ENCODE data around the gene CYP27B1. TPM values are rescaled to one million over a fixed set of nuclear protein-coding genes. Genes with fewer than 3 reads are reported as not detected.

The CYP27B1 gene
- total RNA-seq, 1 donor from 2014 or later, result 3.6 TPM

GRCh38 chr12:57744194-57744776 lies 22.6 kb downstream of the CYP27B1 start:
- H3K4me3 ChIP-seq (ENCODE audit: low read depth, low read length), result peak overlapping the region; percentile 79
- DNase-seq (ENCODE audit: low read depth), result no peak
- TF ChIP-seq, protein P1, sequence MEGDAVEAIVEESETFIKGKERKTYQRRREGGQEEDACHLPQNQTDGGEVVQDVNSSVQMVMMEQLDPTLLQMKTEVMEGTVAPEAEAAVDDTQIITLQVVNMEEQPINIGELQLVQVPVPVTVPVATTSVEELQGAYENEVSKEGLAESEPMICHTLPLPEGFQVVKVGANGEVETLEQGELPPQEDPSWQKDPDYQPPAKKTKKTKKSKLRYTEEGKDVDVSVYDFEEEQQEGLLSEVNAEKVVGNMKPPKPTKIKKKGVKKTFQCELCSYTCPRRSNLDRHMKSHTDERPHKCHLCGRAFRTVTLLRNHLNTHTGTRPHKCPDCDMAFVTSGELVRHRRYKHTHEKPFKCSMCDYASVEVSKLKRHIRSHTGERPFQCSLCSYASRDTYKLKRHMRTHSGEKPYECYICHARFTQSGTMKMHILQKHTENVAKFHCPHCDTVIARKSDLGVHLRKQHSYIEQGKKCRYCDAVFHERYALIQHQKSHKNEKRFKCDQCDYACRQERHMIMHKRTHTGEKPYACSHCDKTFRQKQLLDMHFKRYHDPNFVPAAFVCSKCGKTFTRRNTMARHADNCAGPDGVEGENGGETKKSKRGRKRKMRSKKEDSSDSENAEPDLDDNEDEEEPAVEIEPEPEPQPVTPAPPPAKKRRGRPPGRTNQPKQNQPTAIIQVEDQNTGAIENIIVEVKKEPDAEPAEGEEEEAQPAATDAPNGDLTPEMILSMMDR (conservative IDR thresholded peaks at IDR 0.05; ENCODE audit: low read depth, low read length), result no peak

DNA sequence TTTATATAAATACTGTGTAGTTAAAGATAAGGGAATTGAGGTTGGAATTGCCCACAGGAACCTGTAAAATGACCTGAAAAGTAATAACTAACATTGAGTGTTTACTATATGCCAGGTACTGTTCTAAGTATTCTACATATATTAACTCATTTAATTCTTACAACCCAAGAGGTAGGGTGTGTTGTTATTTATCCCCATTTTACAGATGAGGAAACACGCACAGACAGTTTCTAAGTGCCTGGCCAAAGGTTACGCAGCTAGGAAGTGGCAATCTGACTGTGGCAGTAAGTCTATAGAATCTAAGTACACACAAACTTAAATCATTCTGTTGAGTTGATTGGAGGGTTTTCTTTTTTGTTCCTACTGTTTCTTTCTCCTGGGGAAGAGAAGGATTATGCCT lies 23.1 kb downstream of the CYP27B1 start:
- peak overlapping the region; percentile 79 for H3K4me3 ChIP-seq (ENCODE audit: low read depth, low read length)
- no peak for DNase-seq (ENCODE audit: low read depth)
- TF ChIP-seq, protein P1 (conservative IDR thresholded peaks at IDR 0.05; ENCODE audit: low read depth, low read length), result no peak

DNA sequence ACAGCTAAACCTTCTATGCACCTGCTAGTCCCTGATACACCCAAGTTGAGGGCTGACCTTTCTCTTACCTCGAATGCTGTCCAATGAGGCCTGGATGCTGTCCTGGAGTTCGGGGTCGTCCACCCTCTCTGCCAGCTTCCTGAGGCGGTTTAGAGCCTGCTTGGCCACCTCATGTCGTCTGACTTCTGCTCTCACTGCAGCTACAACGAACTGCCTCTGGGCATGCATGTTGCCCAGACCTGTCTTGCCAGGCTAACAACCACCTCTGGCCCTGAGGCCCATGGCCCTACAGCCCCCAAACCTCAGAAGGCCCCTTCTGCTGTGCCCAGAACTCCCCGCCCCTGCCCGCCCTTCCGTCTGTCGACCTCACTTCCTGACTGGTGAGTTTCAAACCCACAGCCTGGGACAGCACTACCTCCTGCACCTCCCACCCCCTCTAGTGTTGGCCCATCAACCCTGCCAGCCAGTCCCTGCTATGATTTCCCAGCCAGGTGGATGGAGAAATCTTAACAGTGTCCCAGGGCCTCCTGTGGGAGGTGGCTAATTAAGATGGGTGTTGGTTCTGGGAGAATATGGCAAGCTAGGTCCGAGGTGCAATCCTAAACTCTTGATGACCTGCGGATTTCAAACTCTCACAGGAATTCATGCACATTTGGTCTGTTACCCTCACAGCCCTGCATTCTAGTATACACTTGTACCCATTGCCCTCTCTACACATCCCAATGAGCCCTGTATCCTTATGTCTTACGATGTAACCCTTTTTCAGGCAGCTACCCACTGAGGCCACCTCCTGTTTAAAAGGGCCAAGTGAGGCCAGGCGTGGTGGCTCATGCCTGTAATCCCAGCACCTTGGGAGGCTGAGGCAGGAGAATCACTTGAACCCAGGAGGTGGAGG lies 24.8 kb downstream of the CYP27B1 start:
- no peak overlapping the region for H3K4me3 ChIP-seq (ENCODE audit: low read depth, low read length)
- TF ChIP-seq, protein P1 (conservative IDR thresholded peaks at IDR 0.05; ENCODE audit: low read depth, low read length), result no peak

GRCh38 chr12:57741413-57741789 lies 25.5 kb downstream of the CYP27B1 start:
- H3K4me3 ChIP-seq (ENCODE audit: low read depth, low read length), result no peak overlapping the region
- DNase-seq (ENCODE audit: low read depth), result no peak
- TF ChIP-seq, protein P1 (conservative IDR thresholded peaks at IDR 0.05; ENCODE audit: low read depth, low read length), result no peak

More for the DNA sequence above, 24.8 kb downstream of the CYP27B1 start:
- DNase-seq (ENCODE audit: low read depth), result no peak

GRCh38 chr12:57740656-57741412 lies 26.0 kb downstream of the CYP27B1 start:
- DNase-seq (ENCODE audit: low read depth), result no peak
- TF ChIP-seq, protein P1 (conservative IDR thresholded peaks at IDR 0.05; ENCODE audit: low read depth, low read length), result no peak
- H3K4me3 ChIP-seq (ENCODE audit: low read depth, low read length), result no peak overlapping the region

DNA sequence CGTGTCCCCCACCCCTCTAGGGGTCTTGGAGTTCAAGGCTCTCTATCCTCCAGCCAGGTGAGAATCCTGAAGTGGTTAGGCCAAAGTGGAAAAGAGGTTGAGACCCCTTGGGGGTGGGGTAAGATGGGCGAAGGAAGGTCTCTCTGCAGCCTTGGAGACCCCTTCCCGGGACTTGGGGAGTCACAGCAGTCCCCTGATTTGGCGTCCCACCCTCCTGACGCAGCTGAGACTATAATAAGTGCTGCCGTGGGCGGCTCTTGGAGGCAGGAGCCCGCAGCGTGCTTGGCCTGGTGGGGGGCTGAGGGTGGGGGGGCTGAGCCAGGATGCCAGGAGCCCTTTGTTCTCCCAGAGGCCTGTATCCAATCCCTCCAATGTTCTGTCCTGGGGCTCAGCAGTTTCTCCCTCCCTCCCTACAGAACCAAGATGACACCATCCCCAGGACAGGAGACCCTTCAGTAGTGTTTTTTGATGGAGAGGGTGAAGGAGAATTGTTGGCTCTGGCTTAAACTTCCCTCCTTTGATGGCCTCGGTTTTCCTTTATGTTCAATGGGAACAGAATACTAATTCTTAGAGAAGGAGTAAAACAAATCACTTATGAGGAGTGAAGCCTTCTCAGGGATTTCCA lies 26.9 kb downstream of the CYP27B1 start:
- no peak for DNase-seq (ENCODE audit: low read depth)
- no peak overlapping the region for H3K4me3 ChIP-seq (ENCODE audit: low read depth, low read length)
- TF ChIP-seq, protein P1 (conservative IDR thresholded peaks at IDR 0.05; ENCODE audit: low read depth, low read length), result no peak

Measured in epithelial cell of proximal tubule (primary cell).